Gastrocnemius medialis (tissue), 4 donors: Measurements from ENCODE around the gene DHX34.

Source experiments
- CTCF ChIP-seq, 5 experiments: fragments of 450-650 bp in 3 of 5; fragments of 200-600 bp in 2 of 5; sonication (generic) in 2 of 5; IDR thresholded peaks in 4 of 5; conservative IDR thresholded peaks in 1 of 5; 1 replicate in 4 of 5; 2 replicates in 1 of 5; pipeline ENCODE4 v1.5.1; 2016 to 2019; ENCODE audit warnings: antibody characterized with exemption in 5 of 5, mild to moderate bottlenecking in 3 of 5, moderate library complexity in 3 of 5
- POLR2A ChIP-seq, 2 donors: fragments of 450-650 bp; IDR thresholded peaks; one replicate each; pipeline ENCODE4 v1.6.1; 2017; ENCODE audit warnings: antibody characterized with exemption in 2 of 2, mild to moderate bottlenecking in 2 of 2, moderate library complexity in 2 of 2

DNA sequence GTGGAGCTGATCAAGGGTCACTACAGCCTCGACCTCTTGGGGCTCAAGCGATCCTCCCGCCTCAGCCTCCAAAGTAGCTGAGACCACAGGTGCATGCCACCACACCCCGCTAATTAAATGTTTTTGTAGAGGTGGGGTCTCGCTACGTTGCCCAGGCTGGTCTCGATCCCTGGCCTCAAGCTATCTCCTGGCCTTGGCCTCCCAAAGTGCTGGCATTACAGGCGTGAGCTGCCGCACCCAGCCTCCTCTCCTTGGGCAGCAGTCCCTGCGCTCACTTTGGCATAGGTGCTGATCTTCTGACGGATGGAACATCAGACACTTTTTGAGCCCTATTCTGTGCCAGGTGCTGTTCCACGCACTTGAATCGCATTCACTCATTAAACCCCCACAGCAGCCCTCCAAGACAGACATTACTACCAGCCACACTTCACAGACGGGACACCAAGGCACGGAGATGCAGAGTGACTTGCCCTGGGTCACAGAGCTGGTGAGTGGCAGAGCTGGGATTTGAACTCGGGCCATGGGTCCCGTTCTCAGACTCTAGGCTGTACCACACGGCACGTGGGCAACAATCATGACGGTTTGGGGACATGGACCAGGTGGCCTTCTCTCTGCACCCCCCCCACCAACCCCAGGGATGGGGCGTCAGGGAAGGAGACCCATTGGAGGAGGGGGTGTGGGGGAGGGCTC, 67.0 kb downstream of the DHX34 start:
- no peak for TF ChIP-seq CTCF (IDR thresholded peaks at IDR 0.05 in 4 of 5, conservative IDR thresholded peaks at IDR 0.05 in 1 of 5)
- TF ChIP-seq POLR2A (IDR thresholded peaks at IDR 0.05): no peak
